IPS-20b (cell line): Measurements from ENCODE around the gene HNRNPM.
A peak's percentile ranks its signal among the peaks of the same experiment; 100 is the strongest.
"Not testable (repeated sequence)": the region's sequence is repeated elsewhere in the genome, so short reads cannot be mapped to it uniquely, and the experiment has no call there.

ENCODE experiments used
- H3K27ac ChIP-seq: one replicate; pipeline ENCODE4 v1.5.1; 2013; ENCODE audit warnings: low read length
- H3K27me3 ChIP-seq: 2 replicates; pipeline ENCODE4 v1.6.1; 2013; ENCODE audit warnings: mild to moderate bottlenecking, low read length, inconsistent platforms; ENCODE audit not compliant: insufficient read depth
- H3K36me3 ChIP-seq: 2 replicates; pipeline ENCODE4 v1.6.1; 2013; ENCODE audit warnings: low read depth, mild to moderate bottlenecking, inconsistent platforms, low read length, moderate library complexity; ENCODE audit not compliant: insufficient read depth
- H3K4me1 ChIP-seq: 2 replicates; pipeline ENCODE4 v1.6.1; 2013; ENCODE audit warnings: mild to moderate bottlenecking, control low read depth, inconsistent platforms, low read length, moderate library complexity; ENCODE audit not compliant: insufficient read depth
- H3K4me3 ChIP-seq: 2 replicates; pipeline ENCODE4 v1.5.1; 2013; ENCODE audit warnings: mild to moderate bottlenecking, low read length, inconsistent platforms
- H3K9ac ChIP-seq: 2 replicates; pipeline ENCODE4 v1.6.1; 2013; ENCODE audit warnings: low read depth, mild to moderate bottlenecking, inconsistent platforms, low read length, moderate library complexity
- H3K9me3 ChIP-seq: 2 replicates; pipeline ENCODE4 v1.6.1; 2013; ENCODE audit warnings: mild to moderate bottlenecking, low read depth, low read length, inconsistent platforms; ENCODE audit not compliant: insufficient read depth

HNRNPM gene

GRCh38 chr19:8403820-8404109, 41.0 kb upstream of the HNRNPM start:
- Histone ChIP-seq H3K36me3 (peaks cover 23% of the 10 kb centered on the region), H3K27me3 (no peaks in the 10 kb centered on the region), H3K27ac (no peak overlapping the region), H3K4me1 (no peaks in the 10 kb centered on the region), H3K9ac (no peak overlapping the region), H3K9me3 (no peaks in the 10 kb centered on the region), H3K4me3 (no peak overlapping the region)

- Histone ChIP-seq H3K27me3 (no peaks in the 10 kb centered on the region), H3K36me3 (peaks cover 23% of the 10 kb centered on the region), H3K4me1 (no peaks in the 10 kb centered on the region), H3K4me3 (no peak overlapping the region), H3K9ac (no peak overlapping the region), H3K27ac (no peak overlapping the region), H3K9me3 (no peaks in the 10 kb centered on the region)
Observed at GRCh38 chr19:8404391-8405151, 40.2 kb upstream of the HNRNPM start.

GRCh38 chr19:8410718-8411117, 34.1 kb upstream of the HNRNPM start:
- H3K27me3 ChIP-seq, H3K36me3 ChIP-seq, H3K27ac ChIP-seq, H3K4me3 ChIP-seq, H3K4me1 ChIP-seq, H3K9me3 ChIP-seq, H3K9ac ChIP-seq: not testable (repeated sequence)

GRCh38 chr19:8412783-8413628, 31.8 kb upstream of the HNRNPM start, which contains the start of gene MARCHF2:
MARCHF2 (plus strand) TSS chr19:8413305; CDS start chr19:8421841, 8,536 bp downstream.
- peak within 1 kb of the TSS; percentile 69; the same call in 1 of the 2 replicates for H3K9ac ChIP-seq
- H3K9me3 ChIP-seq, result no peaks in the 10 kb centered on the region
- H3K27ac ChIP-seq, result no peak within 1 kb of the TSS
- H3K4me3 ChIP-seq, result peak within 1 kb of the TSS; percentile 81
- H3K27me3 ChIP-seq, result peaks cover 6% of the 10 kb centered on the region; the same call in 1 of the 2 replicates
- H3K4me1 ChIP-seq, result peaks cover 4% of the 10 kb centered on the region; the same call in 1 of the 2 replicates
- H3K36me3 ChIP-seq, result no peaks in the 10 kb centered on the region

GRCh38 chr19:8413629-8413995, 31.2 kb upstream of the HNRNPM start:
- no peak overlapping the region for H3K27ac ChIP-seq

GRCh38 chr19:8416796-8417195, 28.0 kb upstream of the HNRNPM start:
- no peak overlapping the region for H3K27ac ChIP-seq

More at GRCh38 chr19:8413629-8413995, 31.2 kb upstream of the HNRNPM start:
- H3K36me3 ChIP-seq, result no peaks in the 10 kb centered on the region
- H3K9ac ChIP-seq, result peak overlapping the region; percentile 69; the same call in 1 of the 2 replicates
- H3K4me3 ChIP-seq, result peak overlapping the region; percentile 81
- peaks cover 4% of the 10 kb centered on the region; the same call in 1 of the 2 replicates for H3K4me1 ChIP-seq
- H3K9me3 ChIP-seq, result no peaks in the 10 kb centered on the region
- H3K27me3 ChIP-seq, result peaks cover 6% of the 10 kb centered on the region; the same call in 1 of the 2 replicates

GRCh38 chr19:8421484-8422461, 23.0 kb upstream of the HNRNPM start:
- H3K27ac ChIP-seq, result no peak overlapping the region
- no peak overlapping the region for H3K4me3 ChIP-seq

More at GRCh38 chr19:8416796-8417195, 28.0 kb upstream of the HNRNPM start:
- H3K27me3 ChIP-seq, result peaks cover 6% of the 10 kb centered on the region; the same call in 1 of the 2 replicates
- H3K36me3 ChIP-seq, result no peaks in the 10 kb centered on the region
- peaks cover 4% of the 10 kb centered on the region; the same call in 1 of the 2 replicates for H3K4me1 ChIP-seq
- no peaks in the 10 kb centered on the region for H3K9me3 ChIP-seq
- H3K4me3 ChIP-seq, result no peak overlapping the region
- no peak overlapping the region for H3K9ac ChIP-seq

GRCh38 chr19:8423817-8424223, 21.0 kb upstream of the HNRNPM start:
- no peaks in the 10 kb centered on the region for H3K27me3 ChIP-seq
- no peak overlapping the region for H3K4me3 ChIP-seq
- no peaks in the 10 kb centered on the region for H3K9me3 ChIP-seq
- no peaks in the 10 kb centered on the region for H3K36me3 ChIP-seq
- no peak overlapping the region for H3K27ac ChIP-seq
- H3K9ac ChIP-seq, result no peak overlapping the region
- no peaks in the 10 kb centered on the region for H3K4me1 ChIP-seq

More at GRCh38 chr19:8421484-8422461, 23.0 kb upstream of the HNRNPM start:
- no peaks in the 10 kb centered on the region for H3K9me3 ChIP-seq
- H3K9ac ChIP-seq, result no peak overlapping the region
- no peaks in the 10 kb centered on the region for H3K4me1 ChIP-seq
- H3K36me3 ChIP-seq, result no peaks in the 10 kb centered on the region
- H3K27me3 ChIP-seq, result no peaks in the 10 kb centered on the region

- H3K27me3 ChIP-seq, H3K9ac ChIP-seq, H3K9me3 ChIP-seq, H3K27ac ChIP-seq, H3K4me3 ChIP-seq, H3K4me1 ChIP-seq, H3K36me3 ChIP-seq: not testable (repeated sequence)
Observed at GRCh38 chr19:8425331-8425730, 19.4 kb upstream of the HNRNPM start.

- no peaks in the 10 kb centered on the region for H3K27me3 ChIP-seq
- H3K4me3 ChIP-seq, result no peak overlapping the region
- no peaks in the 10 kb centered on the region for H3K9me3 ChIP-seq
- H3K4me1 ChIP-seq, result no peaks in the 10 kb centered on the region
- H3K9ac ChIP-seq, result no peak overlapping the region
- H3K27ac ChIP-seq, result no peak overlapping the region
- no peaks in the 10 kb centered on the region for H3K36me3 ChIP-seq
Observed at GRCh38 chr19:8426283-8426682, 18.5 kb upstream of the HNRNPM start.

- Histone ChIP-seq H3K27ac (no peak overlapping the region), H3K9me3 (no peaks in the 10 kb centered on the region), H3K36me3 (no peaks in the 10 kb centered on the region), H3K27me3 (no peaks in the 10 kb centered on the region), H3K4me3 (no peak overlapping the region), H3K9ac (no peak overlapping the region), H3K4me1 (no peaks in the 10 kb centered on the region)
Observed at GRCh38 chr19:8429044-8429443, 15.7 kb upstream of the HNRNPM start.
